Stimulated activated CD4-positive, alpha-beta T cell treated with anti-CD3 and anti-CD28 coated beads, TNF-alpha, amount 100 ng/mL, for 1 hour (primary cell): ENCODE measurements around the gene PTPN4.
"Not testable (repeated sequence)": the region's sequence is repeated elsewhere in the genome, so short reads cannot be mapped to it uniquely, and the experiment has no call there.

ENCODE experiments used
- DNase-seq, 3 donors: peaks; one replicate each; pipeline ENCODE4 v3.0.0-alpha.2; 2020; ENCODE audit warnings: low read depth in 3 of 3, low spot score in 1 of 3

The PTPN4 gene

DNA sequence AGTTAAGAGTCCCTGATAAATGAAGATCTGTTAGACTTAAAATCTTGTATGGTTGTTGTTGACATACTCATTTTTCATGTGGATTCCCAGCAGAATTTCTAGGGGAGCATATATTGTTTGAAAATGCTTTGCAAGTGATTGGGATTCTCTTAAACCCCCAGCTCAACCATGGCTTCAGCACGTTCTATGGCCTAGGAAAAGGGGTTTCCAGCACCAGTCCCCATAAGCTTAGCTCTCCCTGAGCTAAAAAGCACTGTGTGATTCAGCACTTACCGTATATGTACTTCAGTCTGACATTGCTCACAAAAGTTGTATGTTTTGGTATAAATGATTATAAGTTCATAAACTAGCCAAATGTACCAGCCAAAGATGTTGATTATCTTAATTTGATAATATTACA is 173.1 kb downstream of the PTPN4 start:
- no peak for DNase-seq

DNA sequence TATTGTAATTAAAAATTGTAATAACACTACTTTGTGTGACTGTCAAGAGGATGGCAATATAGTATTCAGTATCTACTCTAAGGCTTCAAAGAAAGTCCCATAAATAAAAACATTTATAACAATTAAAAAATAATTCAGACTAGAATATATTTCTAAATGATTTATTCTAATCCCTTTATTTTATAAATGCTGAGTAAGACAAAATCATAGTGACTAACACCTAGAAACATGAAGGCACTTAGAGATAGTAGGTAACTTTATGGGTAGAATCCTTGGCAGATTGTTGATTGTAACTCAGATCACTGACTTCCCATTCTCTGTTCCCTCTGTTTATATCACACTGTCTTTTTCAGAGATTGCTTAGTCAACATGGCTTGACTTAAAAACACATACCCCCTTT is 174.6 kb downstream of the PTPN4 start:
- no peak for DNase-seq

DNA sequence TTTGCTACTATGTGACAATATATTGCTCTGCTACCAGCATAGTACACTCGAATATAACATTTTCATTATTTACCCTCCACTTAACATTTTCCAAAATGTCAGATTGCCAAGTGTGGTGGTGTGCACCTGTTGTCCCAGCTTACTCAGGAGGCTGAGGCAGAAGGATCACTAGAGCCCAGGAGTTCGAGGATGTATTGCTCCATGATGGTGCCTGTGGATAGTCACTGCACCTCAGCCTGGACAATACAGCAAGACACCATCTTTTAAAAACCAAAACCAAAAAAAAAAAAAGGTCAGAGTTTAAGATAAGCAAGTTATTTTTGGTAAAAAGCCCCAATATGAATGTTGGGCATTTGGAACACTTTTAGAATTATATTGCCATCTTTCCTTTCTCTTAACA is 178.0 kb downstream of the PTPN4 start:
- DNase-seq, result no peak

DNA sequence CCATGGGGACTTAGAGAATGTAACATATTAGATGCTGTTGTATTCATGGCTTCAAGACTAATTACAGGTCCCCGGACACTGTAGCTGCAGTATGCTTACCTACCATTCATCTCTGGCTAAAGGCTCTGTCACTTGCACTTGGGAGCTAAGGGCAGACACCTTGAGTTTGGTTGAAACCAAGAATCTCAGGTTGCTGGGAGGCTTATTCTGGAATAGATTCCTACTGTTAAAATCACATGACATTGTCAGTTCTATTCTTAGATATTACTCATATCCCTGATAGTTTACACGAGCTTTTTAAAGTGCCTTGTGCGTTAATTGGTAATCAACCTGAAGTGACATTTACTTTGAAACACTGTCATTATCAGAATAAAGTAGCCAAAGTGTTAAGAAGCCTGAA is 180.2 kb downstream of the PTPN4 start:
- DNase-seq, result no peak

DNA sequence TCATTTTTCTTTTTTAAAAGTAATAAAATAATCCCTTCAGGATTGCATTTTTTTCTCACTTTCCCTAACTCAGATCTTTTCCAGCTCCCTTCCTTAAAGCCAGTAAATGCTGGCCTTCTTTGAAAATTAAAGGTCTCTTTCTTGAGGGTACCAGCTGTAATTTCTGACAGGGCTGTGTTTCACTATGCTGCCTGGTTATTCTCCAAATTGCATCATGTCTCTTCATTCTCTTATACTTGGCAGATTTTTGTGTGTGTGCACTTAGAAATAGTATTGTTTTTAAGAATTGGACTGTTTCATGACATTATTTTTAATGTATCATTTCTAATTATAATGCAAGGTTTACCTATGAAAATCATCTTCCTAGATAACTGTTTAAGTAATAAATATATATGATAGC is 181.1 kb downstream of the PTPN4 start:
- DNase-seq, result no peak

DNA sequence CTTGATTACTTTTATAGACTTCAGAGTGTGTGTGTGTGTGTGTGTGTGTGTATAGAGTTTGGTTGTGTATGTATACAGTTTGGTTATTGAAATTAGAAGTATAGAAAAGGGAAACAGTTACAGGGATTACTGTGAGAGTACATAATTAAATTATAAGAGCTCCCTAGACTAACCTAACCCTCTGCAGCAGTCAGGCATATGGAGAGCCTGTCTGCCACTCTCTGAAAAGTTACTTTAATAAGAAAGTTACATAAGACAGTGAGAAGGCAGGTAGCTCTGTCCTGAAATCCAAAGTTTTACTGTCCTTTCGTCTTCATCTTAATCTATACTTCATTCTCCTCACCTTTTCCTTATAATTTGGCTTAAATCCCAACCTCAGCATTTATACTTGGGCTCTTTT is 181.7 kb downstream of the PTPN4 start:
- DNase-seq, result no peak

DNA sequence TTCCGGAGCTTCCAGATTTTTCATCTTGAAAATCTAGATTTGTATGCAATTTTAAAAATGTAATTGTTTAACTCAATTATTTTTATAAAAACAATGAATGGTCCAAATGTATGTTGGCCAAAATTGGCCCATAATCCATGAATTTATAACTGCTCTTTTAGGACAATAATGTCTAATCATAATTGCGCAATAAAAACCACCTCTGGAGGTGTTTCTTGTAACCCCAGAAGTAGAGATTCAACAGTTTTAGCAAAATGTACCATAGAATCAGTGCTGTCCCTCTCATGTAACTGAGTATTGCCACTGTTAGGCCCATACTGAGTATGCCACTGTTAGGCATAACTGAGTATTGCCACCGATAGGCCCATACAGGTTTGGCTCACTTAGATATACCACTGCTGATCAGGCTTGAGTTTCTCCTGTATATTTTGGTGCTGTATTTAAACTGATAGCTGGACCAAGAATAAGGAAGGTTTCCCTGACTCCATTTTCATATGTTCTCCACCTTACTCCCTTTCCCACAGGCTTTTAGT is 182.3 kb downstream of the PTPN4 start:
- no peak for DNase-seq

DNA sequence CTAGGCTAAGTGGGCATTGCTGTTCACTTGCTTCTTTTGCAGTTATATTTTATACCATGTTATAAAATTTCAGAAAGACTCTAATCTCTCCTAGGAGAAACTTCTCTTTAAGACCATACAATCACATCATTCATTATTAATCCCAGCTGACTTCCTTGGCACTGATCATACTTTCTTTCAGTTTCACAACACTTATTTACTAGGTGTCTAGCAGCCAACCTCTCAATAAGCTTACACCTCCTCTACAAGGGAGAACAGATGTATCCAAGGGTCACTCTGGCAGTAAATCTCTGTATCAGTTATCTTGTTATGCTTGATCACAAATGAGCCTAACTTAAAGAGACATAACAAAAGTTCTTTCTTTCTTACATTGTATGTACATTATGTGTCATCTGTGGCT is 183.3 kb downstream of the PTPN4 start:
- DNase-seq, result no peak

DNA sequence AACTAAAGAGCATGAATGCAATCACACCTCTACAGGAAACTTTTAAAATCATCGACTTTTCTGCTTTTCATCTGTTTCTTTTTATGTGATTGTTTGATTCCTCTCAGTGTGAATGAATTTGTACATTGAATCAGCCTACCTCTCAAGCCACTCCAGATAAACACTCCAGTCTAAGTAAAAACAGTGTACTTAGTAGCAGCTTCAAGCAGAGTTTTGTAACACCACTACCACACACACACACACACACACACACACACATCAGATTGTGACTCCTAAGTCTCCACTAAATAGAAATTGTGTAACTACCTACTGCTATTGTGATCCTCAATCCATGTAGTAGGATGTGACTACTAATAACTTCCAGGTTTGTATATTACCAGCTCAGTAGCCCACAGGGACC is 187.8 kb downstream of the PTPN4 start:
- no peak for DNase-seq

DNA sequence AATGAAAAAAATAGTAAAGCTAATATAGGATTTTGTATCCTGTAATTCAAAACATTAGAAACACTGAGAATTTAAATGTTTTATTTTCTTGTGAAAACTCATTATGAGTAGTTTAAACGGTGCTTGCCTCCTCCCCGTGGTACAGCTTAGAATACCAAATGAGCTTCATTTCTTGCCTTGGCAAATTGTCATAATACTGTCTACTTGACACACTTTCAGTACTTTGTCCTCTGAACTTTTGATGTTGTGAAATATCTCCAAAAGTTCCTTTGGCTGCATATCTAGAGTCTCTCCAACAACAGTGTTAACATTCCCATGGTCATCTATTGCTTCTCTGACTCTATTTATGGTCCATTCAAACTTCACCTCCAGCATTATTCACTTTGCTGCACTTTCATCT is 191.2 kb downstream of the PTPN4 start:
- no peak for DNase-seq

DNA sequence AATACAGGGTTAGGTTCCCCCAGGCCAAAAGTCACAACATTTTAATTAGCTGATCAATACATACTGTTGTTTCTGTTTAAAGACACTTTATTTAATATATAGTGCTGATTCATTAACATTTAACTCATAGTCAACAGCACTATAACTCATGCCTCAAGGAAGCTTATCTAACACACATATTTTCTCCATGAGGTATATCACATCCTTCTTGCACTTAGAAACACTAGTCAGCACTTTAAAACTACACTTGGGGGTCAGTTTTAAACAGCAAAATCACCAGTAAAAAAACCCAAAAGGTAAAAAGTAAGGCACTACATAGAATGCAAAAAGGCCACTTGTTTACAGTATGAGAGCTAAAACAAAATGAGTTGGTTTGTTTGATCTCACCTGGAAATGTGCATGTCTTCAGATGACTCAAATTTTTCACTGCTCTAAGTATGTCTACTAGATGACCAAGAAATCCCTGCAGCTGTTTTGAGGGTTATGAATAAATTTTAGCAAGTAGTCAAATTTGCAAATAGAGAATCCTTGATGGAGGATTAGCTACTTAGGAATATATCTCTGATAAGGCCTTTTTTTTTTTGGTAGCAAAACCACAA is 199.0 kb downstream of the PTPN4 start:
- DNase-seq, result no peak

DNA sequence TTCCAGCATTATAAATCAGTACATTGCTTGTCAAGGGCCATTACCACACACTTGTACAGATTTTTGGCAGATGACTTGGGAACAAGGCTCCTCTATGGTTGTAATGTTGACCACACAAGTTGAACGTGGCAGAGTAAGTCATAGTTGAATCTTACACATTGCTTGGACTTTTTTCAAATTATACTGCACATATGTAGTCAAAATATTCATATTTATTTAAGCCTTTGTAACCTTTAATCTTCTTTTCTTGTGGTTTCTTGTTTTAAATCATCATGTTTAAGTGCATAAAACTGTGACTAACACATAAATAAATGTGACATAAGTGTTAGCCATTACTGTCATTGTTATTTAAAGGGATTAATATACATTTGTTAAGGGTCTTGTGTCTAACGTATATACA is 201.1 kb downstream of the PTPN4 start:
- DNase-seq, result no peak

DNA sequence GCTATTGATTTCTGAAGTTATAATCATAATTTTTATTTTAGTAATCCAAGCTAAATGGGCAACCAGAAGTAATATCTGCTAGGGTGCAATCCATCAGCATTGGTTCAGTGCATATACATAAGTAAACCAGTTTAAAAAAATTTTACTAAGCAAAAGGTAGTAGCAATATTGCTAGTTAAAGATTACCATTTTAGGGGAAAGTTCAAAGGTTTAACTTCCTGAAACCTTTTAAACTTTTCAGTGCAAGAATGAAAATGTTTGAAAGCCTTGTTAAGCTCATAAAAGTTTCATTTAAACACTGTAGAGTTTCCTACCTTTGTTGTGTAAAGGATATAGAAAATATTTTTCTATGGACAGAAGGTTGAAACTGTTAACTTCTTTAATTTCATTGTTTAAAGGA is 222.2 kb downstream of the PTPN4 start:
- DNase-seq, result no peak

DNA sequence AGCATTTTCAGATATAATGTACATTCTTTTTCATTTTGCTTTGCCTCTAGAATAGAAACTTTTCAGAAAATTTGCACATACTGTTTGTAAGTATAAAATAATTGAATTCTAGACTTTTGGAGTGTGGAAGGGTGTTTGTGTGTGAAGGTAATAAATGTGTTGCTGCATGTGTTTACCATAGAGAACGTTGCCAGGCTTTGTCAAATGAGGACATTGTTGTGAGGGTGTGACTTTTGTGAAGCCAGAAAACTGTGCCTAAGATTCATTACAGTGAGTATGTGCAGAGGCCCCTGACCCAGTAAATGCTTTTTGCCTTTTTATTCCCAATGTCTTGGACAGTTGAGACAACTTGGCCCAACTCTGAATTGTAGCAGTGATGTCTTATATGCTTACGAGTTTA is 222.8 kb downstream of the PTPN4 start:
- no peak for DNase-seq

DNA sequence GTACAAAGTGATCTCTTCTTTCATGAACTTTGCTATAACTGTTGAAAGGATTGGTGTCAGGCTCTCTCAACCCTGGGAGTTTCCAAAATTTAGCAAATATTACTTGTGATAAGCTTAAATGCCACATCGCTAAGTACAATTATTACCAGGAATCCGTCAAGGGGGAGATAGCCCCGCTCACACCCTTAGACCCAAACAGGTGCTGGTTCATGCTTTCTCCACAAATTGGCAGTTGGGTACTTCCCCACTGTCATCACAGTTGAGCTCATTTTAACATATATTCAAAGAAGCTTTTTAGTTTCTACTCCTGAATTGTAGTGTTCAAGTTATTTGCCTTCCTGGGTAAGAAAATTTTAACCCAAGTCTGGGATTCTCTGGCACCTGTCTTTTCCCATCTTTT is 223.4 kb downstream of the PTPN4 start:
- no peak for DNase-seq

DNA sequence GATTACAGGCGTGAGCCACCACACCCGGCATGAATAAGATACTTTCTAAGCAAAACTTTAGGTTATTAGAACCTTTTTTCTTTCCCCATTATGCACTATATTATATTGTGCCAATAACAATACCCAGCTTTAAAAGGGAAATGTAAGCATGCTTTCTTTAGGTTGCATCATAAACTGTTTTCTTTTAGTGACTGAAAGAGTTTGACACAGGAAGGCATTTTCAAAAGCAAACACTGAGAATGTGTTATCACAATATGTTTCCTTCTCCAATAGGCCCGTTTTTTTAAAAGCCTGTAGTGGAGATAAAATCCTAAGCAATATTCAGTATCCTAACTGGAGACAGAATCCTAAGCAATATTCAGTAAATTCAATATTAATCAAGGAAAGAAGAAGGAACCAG is 236.4 kb downstream of the PTPN4 start:
- no peak for DNase-seq

DNA sequence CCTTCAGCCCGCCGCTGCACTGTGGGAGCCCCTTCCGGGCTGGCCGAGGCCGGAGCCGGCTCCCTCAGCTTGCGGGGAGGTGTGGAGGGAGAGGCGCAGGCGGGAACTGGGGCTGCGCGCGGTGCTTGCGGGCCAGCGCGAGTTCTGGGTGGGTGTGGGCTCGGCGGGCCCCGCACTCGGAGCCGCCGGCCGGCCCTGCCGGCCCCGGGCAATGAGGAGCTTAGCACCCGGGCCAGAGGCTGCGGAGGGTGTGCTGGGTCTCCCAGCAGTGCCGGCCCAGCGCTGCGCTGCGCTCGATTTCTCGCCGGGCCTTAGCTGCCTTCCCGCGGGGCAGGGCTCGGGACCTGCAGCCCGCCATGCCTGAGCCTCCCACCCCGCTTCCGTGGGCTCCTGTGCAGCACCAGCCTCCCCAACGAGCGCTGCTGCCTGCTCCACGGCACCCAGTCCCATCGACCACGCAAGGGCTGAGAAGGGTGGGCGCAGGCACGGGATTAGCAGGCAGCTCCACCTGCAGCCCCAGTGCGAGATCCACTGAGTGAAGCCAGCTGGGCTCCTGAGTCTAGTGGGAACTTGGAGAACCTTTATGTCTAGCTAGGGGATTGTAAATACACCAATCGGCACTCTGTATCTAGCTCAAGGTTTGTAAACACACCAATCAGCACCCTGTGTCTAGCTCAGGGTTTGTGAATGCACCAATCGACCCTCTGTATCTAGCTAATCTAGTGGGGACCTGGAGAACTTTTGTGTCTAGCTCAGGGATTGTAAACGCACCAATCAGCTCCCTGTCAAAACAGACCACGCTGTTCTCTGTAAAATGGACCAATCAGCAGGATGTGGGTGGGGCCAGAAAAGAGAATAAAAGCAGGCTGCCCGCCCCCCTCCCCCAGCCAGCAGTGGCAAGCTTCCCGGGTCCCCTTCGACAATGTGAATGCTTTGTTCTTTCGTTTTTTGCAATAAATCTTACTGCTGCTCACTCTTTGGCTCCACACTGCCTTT is 237.5 kb downstream of the PTPN4 start:
- DNase-seq, result not testable (repeated sequence)

DNA sequence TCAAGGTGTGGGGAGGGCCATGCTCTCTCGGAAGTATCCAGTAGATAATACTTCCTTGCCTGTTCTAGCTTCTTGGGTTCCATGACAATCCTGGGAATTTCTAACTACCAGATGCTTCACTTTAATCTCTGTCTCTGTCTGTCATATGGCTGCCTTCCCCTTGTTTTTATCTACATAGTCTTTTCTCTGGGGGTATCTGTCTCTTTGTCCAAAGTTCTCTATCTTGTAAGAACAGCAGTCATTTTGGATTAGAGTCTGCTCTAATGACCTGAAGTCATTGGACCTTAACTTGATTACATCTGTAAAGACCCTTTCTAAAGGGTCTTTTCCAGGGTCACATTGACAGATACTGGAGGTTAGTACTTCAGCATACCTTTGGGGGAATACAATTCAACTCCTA is 241.7 kb downstream of the PTPN4 start:
- DNase-seq, result no peak

DNA sequence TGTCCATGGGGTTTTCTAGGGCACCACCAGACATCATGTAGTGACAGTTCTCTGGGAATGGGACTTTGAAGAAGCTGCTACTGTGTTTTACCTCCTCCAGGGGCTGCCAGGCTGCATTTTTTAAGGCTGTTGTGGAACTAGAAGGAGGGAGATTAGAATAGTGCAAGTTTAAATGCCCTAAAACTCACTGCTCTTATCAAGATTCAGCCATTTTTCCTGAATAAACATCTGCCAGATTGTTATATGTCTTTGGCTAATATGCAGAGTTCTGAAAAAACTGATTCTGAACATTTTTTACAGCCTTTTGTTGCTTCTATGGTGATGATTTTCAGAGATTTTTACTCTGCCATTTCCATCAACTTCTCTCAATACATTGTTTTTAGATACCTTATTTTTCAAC is 244.5 kb downstream of the PTPN4 start:
- DNase-seq, result no peak

DNA sequence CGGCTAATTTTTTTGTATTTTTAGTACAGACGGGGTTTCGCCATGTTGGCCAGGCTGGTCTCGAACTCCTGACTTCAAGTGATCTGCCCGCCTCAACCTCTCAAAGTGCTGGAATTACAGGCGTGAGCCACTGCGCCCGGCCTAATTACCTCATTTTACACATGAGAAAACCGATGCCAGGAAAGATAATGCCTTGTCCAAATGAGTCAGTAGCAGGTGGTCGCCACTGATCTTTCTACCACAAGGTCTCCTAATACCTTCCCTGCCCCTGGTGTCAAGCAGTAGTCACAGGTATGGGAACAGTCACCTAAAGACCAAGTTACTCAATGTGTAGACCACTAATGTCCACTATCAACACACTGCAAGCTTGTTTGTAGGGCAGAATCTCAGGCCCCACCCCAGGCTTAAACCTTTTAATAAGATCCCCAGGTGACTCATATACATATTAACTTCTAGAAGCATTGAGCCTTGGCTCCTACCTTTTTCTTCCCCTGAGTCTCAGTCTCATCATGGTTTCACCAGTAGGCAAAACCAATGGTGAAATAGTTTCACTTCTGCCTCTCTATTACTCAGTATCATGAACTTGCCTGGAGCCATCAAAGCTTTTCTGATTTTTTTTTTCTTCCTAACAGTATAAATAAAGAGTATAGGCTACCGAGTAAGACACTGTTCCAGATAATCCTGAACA is 246.3 kb downstream of the PTPN4 start:
- no peak for DNase-seq

DNA sequence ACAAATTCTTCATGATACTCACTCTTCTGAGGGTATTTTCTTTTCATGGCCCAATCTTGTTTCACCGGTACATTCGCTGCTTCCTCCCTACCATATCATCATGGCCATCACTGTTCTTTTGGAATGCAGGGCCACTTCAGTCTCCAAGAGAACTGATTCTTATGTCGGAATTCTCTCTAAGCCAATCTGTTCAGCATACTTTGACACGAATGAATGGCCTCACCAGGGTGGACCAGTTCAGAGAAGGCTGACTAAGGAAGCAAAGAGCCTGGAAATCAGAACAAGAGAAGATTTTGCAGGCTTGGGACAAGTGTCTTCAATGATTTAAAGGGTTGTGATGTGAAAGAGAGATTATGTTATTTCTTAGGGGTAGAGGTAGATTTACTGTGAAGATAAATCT is 248.1 kb downstream of the PTPN4 start:
- no peak for DNase-seq

DNA sequence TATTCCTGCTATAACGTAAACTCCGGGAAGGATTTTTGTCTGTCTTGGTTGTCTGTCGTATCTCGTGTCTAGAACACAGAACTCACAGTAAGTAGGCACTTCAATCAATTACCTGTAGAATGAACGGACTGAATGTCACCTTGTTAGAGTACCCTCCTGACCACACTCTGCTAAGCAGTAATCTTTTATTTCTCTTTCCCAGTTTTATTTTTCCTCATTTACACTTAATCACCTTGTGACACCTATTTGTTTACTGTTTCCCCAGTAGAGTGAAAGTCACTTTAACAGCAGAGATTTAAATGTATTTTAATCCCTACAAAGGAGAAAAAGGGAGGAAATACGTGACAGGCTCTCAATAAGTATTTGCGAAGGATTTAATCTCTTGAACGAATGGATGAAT is 252.6 kb downstream of the PTPN4 start:
- DNase-seq, result no peak
